ENCODE results near the gene MEN1. TPM values are rescaled to one million over a fixed set of nuclear protein-coding genes. Genes with fewer than 3 reads are reported as not detected.

Gene MEN1
- total and polyA plus RNA-seq, 2 of the 13 experiments (the other 11 are each of a cell fraction or from before 2014, with no cell fraction given): 20.5 to 27.3 TPM

DNA sequence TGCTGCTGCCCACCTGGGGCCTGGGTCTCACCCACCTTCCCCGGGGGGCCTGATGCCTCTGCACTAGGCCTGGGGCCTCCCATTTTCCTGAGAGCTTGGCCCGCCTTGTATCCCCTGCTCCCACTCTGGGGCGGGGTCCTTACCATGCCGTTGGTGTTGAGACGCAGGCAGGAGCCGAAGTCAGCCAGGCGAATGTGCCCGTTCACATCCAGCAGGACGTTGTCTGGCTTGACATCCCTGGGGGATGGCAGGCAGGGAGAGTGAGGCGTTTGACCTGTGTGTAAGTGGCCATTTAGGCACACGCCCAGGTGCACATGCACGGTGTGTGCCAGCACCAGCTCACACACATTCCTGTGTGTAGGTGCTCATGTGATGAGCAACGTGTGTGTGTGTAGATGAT lies 29.0 kb upstream of the MEN1 start (continued):
- TF ChIP-seq, protein P1, sequence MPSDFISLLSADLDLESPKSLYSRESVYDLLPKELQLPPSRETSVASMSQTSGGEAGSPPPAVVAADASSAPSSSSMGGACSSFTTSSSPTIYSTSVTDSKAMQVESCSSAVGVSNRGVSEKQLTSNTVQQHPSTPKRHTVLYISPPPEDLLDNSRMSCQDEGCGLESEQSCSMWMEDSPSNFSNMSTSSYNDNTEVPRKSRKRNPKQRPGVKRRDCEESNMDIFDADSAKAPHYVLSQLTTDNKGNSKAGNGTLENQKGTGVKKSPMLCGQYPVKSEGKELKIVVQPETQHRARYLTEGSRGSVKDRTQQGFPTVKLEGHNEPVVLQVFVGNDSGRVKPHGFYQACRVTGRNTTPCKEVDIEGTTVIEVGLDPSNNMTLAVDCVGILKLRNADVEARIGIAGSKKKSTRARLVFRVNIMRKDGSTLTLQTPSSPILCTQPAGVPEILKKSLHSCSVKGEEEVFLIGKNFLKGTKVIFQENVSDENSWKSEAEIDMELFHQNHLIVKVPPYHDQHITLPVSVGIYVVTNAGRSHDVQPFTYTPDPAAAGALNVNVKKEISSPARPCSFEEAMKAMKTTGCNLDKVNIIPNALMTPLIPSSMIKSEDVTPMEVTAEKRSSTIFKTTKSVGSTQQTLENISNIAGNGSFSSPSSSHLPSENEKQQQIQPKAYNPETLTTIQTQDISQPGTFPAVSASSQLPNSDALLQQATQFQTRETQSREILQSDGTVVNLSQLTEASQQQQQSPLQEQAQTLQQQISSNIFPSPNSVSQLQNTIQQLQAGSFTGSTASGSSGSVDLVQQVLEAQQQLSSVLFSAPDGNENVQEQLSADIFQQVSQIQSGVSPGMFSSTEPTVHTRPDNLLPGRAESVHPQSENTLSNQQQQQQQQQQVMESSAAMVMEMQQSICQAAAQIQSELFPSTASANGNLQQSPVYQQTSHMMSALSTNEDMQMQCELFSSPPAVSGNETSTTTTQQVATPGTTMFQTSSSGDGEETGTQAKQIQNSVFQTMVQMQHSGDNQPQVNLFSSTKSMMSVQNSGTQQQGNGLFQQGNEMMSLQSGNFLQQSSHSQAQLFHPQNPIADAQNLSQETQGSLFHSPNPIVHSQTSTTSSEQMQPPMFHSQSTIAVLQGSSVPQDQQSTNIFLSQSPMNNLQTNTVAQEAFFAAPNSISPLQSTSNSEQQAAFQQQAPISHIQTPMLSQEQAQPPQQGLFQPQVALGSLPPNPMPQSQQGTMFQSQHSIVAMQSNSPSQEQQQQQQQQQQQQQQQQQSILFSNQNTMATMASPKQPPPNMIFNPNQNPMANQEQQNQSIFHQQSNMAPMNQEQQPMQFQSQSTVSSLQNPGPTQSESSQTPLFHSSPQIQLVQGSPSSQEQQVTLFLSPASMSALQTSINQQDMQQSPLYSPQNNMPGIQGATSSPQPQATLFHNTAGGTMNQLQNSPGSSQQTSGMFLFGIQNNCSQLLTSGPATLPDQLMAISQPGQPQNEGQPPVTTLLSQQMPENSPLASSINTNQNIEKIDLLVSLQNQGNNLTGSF (CRISPR knock-in tag; IDR thresholded peaks at IDR 0.05): no peak
- TF ChIP-seq RFXAP (CRISPR knock-in tag; IDR thresholded peaks at IDR 0.05; ENCODE audit: borderline replicate concordance) (no peak), ZNF556 (CRISPR knock-in tag; IDR thresholded peaks at IDR 0.05; ENCODE audit: borderline replicate concordance) (no peak), MATR3 (CRISPR knock-in tag; IDR thresholded peaks at IDR 0.05) (no peak), ZNF256 (CRISPR knock-in tag; conservative IDR thresholded peaks at IDR 0.05) (no peak), ZNF34 (CRISPR knock-in tag; IDR thresholded peaks at IDR 0.05; ENCODE audit: borderline replicate concordance) (no peak), ZNF547 (CRISPR knock-in tag; IDR thresholded peaks at IDR 0.05) (no peak), ZFP62 (CRISPR knock-in tag; IDR thresholded peaks at IDR 0.05) (no peak), GPN1 (CRISPR knock-in tag; IDR thresholded peaks at IDR 0.05; ENCODE audit: borderline replicate concordance) (no peak)
- TF ChIP-seq, protein P2, sequence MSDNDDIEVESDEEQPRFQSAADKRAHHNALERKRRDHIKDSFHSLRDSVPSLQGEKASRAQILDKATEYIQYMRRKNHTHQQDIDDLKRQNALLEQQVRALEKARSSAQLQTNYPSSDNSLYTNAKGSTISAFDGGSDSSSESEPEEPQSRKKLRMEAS (IDR thresholded peaks at IDR 0.05): no peak
- TF ChIP-seq, protein P3, sequence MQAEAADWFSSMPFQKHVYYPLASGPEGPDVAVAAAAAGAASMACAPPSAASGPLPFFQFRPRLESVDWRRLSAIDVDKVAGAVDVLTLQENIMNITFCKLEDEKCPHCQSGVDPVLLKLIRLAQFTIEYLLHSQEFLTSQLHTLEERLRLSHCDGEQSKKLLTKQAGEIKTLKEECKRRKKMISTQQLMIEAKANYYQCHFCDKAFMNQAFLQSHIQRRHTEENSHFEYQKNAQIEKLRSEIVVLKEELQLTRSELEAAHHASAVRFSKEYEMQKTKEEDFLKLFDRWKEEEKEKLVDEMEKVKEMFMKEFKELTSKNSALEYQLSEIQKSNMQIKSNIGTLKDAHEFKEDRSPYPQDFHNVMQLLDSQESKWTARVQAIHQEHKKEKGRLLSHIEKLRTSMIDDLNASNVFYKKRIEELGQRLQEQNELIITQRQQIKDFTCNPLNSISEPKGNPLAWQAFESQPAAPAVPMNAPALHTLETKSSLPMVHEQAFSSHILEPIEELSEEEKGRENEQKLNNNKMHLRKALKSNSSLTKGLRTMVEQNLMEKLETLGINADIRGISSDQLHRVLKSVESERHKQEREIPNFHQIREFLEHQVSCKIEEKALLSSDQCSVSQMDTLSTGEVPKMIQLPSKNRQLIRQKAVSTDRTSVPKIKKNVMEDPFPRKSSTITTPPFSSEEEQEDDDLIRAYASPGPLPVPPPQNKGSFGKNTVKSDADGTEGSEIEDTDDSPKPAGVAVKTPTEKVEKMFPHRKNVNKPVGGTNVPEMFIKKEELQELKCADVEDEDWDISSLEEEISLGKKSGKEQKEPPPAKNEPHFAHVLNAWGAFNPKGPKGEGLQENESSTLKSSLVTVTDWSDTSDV (CRISPR knock-in tag; IDR thresholded peaks at IDR 0.05): no peak

Data from HepG2 (cell line).